ENCODE data around the gene APC2.

APC2 gene, protein sequence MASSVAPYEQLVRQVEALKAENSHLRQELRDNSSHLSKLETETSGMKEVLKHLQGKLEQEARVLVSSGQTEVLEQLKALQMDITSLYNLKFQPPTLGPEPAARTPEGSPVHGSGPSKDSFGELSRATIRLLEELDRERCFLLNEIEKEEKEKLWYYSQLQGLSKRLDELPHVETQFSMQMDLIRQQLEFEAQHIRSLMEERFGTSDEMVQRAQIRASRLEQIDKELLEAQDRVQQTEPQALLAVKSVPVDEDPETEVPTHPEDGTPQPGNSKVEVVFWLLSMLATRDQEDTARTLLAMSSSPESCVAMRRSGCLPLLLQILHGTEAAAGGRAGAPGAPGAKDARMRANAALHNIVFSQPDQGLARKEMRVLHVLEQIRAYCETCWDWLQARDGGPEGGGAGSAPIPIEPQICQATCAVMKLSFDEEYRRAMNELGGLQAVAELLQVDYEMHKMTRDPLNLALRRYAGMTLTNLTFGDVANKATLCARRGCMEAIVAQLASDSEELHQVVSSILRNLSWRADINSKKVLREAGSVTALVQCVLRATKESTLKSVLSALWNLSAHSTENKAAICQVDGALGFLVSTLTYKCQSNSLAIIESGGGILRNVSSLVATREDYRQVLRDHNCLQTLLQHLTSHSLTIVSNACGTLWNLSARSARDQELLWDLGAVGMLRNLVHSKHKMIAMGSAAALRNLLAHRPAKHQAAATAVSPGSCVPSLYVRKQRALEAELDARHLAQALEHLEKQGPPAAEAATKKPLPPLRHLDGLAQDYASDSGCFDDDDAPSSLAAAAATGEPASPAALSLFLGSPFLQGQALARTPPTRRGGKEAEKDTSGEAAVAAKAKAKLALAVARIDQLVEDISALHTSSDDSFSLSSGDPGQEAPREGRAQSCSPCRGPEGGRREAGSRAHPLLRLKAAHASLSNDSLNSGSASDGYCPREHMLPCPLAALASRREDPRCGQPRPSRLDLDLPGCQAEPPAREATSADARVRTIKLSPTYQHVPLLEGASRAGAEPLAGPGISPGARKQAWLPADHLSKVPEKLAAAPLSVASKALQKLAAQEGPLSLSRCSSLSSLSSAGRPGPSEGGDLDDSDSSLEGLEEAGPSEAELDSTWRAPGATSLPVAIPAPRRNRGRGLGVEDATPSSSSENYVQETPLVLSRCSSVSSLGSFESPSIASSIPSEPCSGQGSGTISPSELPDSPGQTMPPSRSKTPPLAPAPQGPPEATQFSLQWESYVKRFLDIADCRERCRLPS (N-terminal part only)

GRCh38 chr19:1449467-1450442, at the start of gene APC2:
Gene APC2 (plus strand): TSS chr19:1450121. CDS start chr19:1453002, 2,881 bp downstream.
- peak within 1 kb of the TSS; percentile 39 for H3K4me3 ChIP-seq (ENCODE audit: low read depth, low read length)
- no peak for DNase-seq (ENCODE audit: low read depth)

DNA sequence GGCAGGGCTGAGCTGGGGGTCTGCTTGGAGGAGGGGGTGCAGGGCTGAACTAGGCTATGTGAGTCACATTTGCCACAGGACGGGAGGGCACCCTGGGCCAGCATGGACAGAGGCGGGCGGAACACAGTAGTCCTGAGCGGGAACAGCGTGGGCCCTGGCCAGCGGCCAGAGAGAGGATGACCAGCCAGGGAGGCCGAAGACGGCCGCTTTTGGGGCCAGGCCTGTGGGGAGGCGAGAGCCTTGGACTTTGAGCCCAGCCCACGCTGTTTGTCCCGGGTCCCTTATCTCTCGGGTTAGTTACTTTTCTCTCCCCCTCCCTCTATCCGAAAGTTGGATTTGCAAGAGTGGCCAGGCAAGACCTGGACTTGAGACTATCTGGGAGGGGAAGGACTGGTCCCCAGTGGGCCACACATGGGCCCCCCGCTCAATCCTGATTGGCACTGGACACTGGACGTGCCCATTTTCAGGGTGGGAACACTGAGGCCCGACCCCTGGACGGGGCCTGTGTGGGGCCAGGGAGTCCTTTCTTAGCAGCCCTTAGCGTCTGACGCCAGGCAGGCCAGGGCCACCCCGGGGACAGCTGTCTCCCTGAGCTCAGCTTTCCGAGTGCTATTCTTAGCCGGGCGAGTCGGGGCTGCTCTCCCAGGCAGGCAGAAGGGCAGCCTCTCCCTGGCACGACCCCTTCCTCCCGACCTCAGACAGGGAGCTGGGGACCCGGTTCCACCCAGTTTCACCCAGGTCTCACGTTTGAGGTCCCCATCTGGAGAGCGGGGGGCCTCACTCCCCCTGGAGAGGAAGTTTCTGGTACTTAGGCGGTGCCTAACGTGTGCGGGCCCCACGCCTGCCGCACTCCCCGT, 49.4 kb upstream of the APC2 start:
- peak overlapping the region; percentile 67 for H3K4me3 ChIP-seq (ENCODE audit: low read depth, low read length)
- DNase-seq (ENCODE audit: low read depth) = no peak

DNA sequence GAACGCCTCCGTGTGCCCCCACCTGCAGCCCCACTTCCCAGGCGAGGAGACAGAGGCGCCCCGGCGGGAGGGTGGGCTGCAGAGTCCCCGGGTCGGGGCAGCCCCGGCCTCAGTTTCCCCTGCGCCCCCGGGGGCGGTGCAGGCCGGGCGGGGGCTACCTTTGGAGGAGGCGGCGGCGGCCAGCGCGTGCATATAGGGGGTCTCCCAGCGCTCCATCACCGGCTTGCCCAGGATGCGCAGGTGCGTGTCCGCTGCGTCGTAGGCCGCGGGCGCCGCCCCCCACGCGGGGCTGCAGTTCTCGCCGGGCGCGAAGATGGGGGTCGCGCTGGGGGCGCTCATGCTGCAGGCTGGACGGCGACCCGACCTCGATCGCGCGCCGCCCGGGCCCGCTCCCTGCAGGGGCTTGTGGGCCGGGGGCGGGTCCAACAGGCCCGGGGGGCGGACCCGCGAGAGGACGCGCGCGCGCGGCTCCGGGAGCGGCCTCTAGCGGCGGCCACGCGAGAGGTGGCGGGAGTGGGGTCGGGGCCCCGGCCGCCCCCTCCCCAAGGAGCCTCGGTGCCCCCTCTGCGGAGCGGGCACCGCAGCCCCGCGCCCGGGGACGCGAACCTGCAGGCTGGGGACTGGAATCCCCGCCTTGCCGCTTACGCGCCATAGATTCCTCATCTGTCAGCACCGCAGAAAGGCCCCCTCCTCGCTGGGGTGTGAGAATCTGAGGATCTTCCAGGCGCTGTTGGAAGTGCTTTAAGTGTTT, 48.6 kb upstream of the APC2 start, which contains the start of gene GAMT:
GAMT (minus strand) TSS at position 405 of the 751 bp plus-strand sequence; CDS start at position 339, 66 bp downstream.
- DNase-seq (ENCODE audit: low read depth) = no peak
- H3K4me3 ChIP-seq (ENCODE audit: low read depth, low read length) = peak within 1 kb of the TSS; percentile 67

- peak overlapping the region; percentile 67 for H3K4me3 ChIP-seq (ENCODE audit: low read depth, low read length)
- DNase-seq (ENCODE audit: low read depth) = no peak
These were observed 48.1 kb upstream of the APC2 start for GRCh38 chr19:1401889-1402217.

- DNase-seq (ENCODE audit: low read depth) = no peak
- no peak overlapping the region for H3K4me3 ChIP-seq (ENCODE audit: low read depth, low read length)
These were observed 47.4 kb upstream of the APC2 start for GRCh38 chr19:1402411-1403070.

GRCh38 chr19:1406774-1407527, 43.0 kb upstream of the APC2 start:
- peak; percentile 93 for DNase-seq (ENCODE audit: low read depth)
- peak overlapping the region; percentile 60 for H3K4me3 ChIP-seq (ENCODE audit: low read depth, low read length)

GRCh38 chr19:1407528-1408299, 42.2 kb upstream of the APC2 start, which contains the start of gene DAZAP1:
Gene DAZAP1 (plus strand): TSS chr19:1407586. CDS start chr19:1407774, 188 bp downstream.
- peak within 1 kb of the TSS; percentile 90 for H3K4me3 ChIP-seq (ENCODE audit: low read depth, low read length)
- no peak for DNase-seq (ENCODE audit: low read depth)

- H3K4me3 ChIP-seq (ENCODE audit: low read depth, low read length) = peak overlapping the region; percentile 90
- DNase-seq (ENCODE audit: low read depth) = no peak
These were observed 41.4 kb upstream of the APC2 start for GRCh38 chr19:1408300-1409203.

DNA sequence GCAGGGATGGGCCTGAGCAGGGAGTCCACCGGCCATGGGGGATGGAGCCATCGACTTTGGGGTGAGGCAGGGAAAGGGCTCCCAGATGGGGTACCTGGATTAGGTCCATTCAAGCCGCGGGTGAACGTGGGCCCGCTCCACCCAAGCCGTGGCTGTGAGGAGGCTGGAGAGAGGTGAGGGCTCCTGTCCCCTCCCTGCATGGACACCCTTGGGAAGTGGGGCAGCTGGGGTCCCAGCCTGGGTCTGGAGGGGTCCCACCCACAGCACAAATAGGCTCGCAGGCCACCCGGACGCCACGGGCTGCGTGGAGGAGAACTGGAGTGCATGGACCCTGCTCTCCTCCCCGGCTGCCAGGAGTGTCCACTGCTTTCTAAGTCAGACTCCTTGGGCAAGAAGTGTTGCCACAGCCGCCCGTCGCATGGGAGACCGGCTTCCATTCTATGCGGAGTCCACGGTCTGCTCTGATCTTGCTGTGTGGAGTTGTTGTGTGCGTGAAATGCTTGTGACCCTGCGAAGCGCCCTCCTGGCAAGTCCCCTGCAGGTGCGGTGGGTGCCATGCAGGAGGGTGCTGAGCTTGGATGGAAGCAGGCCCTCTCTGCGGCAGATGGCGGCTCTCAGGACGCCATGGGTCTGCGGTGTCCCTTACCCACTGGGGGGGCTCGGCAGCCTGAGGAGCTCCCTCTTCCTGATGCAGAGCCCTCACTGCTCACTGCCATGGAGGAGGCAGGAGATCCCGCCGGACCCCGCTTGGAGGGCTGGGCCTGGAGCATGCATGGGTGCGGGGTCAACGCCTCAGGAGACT, 40.5 kb upstream of the APC2 start:
- H3K4me3 ChIP-seq (ENCODE audit: low read depth, low read length) = peak overlapping the region; percentile 90

GRCh38 chr19:1410136-1410786, 39.7 kb upstream of the APC2 start:
- no peak for DNase-seq (ENCODE audit: low read depth)
- H3K4me3 ChIP-seq (ENCODE audit: low read depth, low read length) = peak overlapping the region; percentile 90

More for the DNA sequence above, 40.5 kb upstream of the APC2 start:
- DNase-seq (ENCODE audit: low read depth) = no peak

- no peak for DNase-seq (ENCODE audit: low read depth)
- H3K4me3 ChIP-seq (ENCODE audit: low read depth, low read length) = no peak overlapping the region
These were observed 39.1 kb upstream of the APC2 start for GRCh38 chr19:1410789-1411188.

DNA sequence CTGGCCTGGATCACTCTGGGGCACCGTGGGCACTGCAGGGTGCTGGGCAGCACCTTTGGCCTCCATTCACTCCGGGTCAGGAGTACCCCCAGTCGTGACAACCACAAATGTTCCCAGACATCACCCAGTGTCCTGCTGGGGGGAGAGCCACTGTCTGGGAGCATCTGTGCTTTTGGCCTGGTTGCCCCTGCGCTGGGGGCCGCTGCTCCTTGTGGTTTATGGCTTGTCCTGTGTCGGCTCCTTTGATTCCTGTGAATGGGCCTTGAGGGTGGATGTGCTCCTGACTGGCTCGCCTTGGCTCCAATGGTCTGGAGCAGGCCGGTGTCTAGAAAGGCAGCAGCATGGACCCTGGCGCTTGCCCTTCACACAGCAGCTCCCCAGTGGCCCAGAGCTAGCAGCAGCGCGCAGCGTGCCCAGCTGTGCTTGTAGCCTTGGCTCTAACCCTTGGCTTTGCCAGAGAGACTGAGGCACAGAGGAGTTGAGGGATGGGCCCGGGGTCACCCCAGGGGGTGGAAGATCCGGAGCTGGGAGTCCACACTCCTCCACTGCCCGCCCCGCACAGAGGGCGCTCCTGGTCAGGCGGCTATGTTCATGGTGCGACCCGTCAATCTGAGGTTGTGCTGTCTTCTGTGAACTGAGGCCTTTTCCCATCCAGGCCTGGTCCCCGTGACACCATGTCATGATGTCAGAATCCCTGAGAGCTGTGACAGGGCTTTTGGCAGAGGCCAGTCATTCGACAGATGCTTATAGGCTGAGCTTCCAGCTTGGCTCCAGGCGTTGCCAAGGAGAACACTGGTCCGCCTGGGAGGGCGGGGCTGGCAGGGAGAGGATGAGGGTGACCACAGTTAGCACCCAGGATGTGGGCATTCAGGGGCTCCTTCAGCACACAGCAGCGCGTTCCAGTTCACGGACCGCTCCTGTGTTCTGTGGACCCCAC, 38.4 kb upstream of the APC2 start:
- no peak for DNase-seq (ENCODE audit: low read depth)

More for the DNA sequence above, 38.4 kb upstream of the APC2 start:
- no peak overlapping the region for H3K4me3 ChIP-seq (ENCODE audit: low read depth, low read length)

Measured in skeletal muscle cell (primary cell).